ENCODE data around the gene GCNT2.

DNA sequence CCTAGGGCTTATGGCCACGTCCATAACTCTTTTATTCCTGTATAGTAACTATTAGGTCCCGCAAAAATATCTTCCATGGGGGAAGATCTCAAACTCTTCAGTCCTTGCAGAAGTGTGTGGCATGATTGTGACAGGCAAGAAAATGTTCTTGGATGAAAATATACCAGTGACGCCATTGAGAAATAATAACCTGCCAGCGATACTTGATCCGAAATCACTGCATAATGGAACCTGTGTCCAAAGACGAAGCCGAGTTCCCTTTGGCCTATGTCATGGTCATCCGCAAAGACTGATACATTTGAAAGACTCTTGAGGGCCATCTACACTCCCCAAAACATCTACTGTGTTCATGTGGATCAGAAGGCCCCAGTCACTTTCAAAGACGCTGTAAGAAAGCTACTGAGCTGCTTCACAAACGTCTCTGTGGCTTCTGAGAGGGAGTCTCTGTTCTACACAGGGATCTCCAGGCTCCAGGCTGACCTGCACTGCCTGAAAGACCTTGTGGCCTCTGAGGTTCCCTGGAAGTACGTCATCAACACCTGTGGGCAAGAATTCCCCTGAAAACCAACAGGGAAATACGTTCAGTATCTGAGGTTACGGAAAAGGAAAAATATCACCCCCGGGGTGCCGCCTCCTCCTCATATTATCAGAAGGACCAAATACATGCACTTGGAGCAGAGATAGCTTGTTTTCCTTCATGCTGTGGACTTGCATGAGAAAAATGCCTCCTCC is 6.9 kb upstream of the GCNT2 start:
- TF ChIP-seq, protein P1, sequence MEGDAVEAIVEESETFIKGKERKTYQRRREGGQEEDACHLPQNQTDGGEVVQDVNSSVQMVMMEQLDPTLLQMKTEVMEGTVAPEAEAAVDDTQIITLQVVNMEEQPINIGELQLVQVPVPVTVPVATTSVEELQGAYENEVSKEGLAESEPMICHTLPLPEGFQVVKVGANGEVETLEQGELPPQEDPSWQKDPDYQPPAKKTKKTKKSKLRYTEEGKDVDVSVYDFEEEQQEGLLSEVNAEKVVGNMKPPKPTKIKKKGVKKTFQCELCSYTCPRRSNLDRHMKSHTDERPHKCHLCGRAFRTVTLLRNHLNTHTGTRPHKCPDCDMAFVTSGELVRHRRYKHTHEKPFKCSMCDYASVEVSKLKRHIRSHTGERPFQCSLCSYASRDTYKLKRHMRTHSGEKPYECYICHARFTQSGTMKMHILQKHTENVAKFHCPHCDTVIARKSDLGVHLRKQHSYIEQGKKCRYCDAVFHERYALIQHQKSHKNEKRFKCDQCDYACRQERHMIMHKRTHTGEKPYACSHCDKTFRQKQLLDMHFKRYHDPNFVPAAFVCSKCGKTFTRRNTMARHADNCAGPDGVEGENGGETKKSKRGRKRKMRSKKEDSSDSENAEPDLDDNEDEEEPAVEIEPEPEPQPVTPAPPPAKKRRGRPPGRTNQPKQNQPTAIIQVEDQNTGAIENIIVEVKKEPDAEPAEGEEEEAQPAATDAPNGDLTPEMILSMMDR (IDR thresholded peaks at IDR 0.05; ENCODE audit: borderline replicate concordance, extremely low read depth, low read length, poor library complexity, severe bottlenecking), result no peak
- no peak for TF ChIP-seq EZH2 (IDR thresholded peaks at IDR 0.05; ENCODE audit: borderline replicate concordance, low read depth, low read length, severe bottlenecking)

Measured in DND-41 (cell line).